ENCODE results near the gene ABHD3. TPM values are rescaled to one million over a fixed set of nuclear protein-coding genes. Genes with fewer than 3 reads are reported as not detected.

The ABHD3 gene
- total RNA-seq, 4 donors from 2014 or later = 3.8 to 4.5 (median 4.2) TPM

MicroRNAs within 50 kb of the gene (microRNA counts, 767-probe panel; counts per million panel counts)
- 356 to 448 counts per million in 2 donors for microRNA hsa-miR-320c

Small RNA genes within 50 kb of the gene (microRNA-seq; reads per million reads assigned to microRNA genes)
- 1.2 to 1.7 reads per million in 2 donors for gene MIR320C1 (ENCODE audit: borderline replicate concordance in 2 of 2)

Other genes with a start within 250 kb of the ABHD3 start
- 10 to 100 TPM; 12.1 to 17.9 (median 17.4) TPM for gene ESCO1, start 104.1 kb downstream of the ABHD3 start, total RNA-seq
- 10 to 100 TPM in 3 of 4 donors, 1 to 10 TPM in 1; 4.7 to 16.9 (median 14.1) TPM for gene SNRPD1, start 92.5 kb downstream of the ABHD3 start, total RNA-seq
- 10 to 100 TPM; 16.4 to 22.3 (median 21.6) TPM for gene MIB1, start 36.0 kb upstream of the ABHD3 start, total RNA-seq

Measured in gastrocnemius medialis (tissue), 4 donors.